GM21723 (cell line): Measurements from ENCODE around the gene LAMB1.

Experiments used
- ATAC-seq: cut with Tn5 transposase; IDR thresholded peaks from one replicate; pipeline ENCODE4 v1.9.1; 2021; ENCODE audit warnings: mild to moderate bottlenecking, moderate library complexity; ENCODE audit not compliant: unreplicated experiment

The LAMB1 gene

DNA sequence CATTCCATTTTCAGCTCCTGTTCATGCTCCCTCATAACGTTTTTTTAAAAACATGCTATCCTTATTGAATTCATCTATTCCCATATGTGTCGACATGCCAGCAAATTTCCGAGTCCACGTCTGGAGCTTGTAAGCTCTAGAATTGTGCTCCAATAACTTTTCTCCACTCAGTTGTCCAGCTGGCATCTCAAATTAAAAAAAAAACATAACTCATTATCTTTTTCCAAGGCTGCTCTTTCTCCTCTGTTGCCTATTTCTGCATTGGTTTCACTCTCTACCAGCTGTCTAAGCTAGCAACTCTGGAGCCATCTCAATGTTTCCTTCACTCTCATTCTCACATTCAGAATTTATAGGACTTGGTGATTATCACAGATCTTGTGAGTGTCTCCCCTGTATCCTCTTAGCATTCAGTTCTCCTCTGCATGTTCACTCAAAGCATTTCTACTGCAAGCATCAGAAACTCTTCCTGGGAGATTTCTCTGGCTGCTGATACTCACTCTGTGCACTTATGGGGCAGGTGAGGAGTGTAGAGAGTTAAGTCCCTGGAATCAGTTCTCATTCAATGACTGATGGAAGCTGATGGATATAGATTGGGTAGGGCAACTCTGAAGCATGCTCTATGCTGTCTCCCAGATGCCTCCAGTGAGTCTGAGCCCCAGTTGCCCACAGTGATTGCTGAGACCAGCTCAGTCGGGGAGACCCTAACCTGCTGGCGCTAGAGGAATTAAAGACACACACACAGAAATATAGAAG, 118.7 kb downstream of the LAMB1 start:
- no peak for ATAC-seq

DNA sequence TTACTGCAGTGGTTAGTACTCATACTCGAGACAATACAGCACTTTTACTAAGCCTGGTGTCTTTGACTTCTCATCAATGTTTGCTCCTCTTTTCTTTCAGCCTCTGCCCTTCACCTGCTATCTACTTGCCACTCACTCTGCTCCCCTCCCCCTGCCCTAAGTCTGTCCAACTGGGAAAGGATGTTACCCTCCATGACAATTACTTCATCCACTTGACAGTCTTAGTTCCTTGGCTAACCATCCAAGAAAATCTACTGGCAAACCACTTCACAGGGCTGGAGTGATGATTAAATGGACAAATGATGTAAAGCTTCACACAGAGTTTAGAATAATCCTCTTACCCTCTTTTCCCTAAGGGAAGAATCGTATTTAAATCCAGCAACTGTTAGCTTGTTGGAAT, 120.2 kb downstream of the LAMB1 start:
- ATAC-seq: no peak

DNA sequence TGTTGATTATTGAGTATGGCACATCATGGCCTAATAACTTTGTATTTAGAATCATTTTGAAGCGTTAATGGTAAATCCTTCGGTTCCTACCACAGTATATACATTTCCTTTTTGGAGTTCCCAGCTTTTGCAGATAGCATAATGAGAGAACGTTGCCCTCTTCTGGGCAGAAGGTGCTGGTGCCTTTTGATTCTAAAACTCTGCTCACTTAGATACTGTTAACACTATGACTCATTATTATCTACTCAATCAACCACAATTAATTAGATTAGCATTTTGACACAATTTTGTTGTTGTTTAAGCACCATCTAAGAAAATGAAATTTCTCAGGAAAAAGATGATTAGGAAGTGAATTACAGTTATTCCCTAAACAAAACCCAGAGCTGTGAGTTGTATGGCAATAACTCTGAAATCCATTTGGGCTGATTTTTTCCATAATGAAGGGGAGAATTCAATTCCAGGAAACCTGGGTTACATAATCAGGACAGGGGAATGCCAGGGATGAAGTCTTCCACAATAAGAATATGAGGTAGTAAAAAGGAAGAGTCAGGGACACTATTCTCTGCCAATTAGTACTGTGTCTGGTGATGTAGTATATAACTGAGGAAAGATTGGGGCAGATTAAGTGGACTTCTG, 123.4 kb downstream of the LAMB1 start:
- ATAC-seq: peak; percentile 74

DNA sequence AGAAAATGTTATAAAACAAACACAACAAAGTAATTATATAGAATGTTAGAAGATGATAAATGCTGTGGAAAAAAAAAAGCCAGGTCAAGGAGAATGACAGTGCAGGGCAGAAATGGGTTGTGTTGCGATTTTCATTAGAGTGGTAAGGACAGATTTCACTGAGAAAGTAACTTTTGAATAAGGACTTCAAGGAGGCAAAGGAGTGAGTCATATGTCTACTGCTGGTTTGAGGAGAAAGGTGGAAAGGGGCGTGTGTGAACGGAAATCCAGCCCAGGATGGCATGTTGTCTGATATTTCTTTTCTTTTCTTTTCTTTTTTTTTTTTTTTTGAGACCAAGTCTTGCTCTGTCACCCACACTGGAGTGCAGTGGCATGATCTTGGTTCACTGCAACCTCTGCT, 124.3 kb downstream of the LAMB1 start:
- no peak for ATAC-seq

DNA sequence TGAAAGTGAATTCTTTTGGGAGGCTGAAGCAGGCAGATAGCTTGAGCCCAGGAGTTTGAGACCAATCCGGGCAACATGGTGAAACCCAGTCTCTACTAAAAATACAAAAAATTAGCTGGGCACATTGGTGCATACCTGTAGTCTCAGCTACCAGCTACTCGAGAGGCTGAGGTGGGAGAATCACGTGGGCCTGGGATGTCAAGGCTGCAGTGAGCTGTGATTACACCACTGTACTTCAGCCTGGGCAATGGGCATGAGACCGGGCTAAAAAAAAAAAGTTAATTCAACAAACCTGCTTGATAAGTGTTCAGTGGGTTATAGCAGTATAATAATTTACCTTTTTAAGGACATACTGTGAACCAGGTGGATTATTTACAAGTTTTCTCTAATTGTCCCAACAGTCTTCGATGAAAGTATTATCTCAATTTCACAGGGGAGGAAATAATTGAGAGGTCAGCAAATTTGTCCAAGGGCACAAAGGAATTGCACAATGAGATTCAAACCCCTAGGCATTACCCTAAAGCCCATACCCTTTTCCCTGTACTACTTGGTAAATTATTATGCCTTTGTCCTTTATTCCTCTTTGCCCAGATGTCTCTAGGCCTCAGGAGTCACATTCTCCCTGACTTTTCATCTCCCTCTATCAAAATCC, 125.1 kb downstream of the LAMB1 start:
- ATAC-seq: no peak

DNA sequence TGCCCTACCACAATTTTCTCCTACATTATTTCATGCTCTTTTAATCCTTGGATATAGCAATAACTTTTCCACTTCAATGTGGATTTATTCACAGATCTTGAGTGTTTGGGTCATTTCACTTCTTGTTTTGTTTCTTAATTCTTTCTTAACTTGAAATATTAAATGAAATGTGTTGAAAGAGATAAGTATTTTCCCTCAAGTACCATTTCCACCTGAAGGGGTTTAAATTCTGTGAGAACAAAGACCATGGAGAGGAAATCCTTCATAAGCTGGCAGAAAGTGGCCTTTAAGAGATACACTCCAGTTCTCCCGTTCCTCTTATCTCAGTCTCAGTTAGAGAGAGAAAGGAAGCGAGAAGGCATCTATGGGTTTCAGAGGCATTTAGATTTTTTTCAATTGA, 126.0 kb downstream of the LAMB1 start:
- ATAC-seq: no peak

DNA sequence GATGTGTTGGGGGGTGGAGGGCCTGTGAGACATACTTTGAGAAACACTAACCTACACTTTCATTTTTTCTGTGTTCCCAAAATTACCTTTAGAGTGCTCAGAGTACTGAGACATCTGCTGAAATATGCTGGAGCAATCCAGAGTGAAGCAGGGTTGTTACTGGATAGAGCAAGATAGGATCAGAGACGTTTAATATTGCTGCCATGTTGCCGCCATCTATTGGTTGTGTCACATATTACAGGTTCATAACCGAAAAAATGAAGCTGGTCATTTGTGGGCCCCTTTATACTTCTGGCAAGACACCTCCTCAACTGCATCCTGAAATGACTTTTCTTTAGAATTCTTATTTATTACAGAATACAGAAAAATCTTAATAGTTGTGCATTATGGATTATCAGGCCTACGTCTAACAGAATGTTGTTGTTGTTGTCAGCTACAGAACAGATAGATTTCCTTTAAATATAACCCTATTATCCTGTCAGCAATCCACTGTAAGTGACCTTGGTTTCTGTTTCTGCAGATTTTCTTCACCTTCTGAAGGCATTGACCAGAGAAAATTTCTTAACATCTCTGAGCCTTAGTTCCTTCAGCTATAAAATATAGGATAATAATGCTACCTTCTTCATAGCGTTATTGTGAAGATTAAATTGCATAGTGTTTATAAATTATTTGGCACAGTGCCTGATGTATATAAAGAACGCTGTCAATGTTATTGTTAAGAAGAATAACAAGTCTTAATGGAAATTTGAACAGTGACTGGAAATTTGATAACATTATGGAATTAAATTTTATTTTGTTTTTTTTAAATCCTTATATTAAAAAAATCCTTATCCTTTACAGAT, 128.1 kb downstream of the LAMB1 start:
- peak; percentile 76 for ATAC-seq

DNA sequence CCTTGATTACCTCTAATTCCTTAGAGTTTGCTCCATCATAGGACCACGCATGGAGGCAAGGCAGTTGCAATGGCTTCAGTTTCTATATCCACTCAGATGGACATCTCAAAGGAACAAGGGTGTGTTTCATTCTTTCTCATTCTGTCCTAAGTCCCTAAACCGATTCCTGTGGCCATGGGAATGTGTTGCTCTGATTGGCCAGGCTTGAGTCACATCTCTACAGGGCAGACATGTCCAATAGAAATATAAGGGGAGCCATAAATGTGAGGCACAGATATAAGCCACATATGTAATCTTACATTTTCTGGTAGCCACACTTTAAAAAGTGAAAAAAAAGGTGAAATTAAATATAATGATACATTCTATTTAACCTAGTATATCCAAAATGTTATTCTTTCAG, 128.8 kb downstream of the LAMB1 start:
- ATAC-seq: no peak
